GM04504 (cell line): ENCODE measurements around the gene LRRC37A.
"Not testable (repeated sequence)": the region's sequence is repeated elsewhere in the genome, so short reads cannot be mapped to it uniquely, and the experiment has no call there.

ENCODE experiments used
- DNase-seq: peaks from one replicate; pipeline ENCODE4 v3.0.0-alpha.2; 2012; ENCODE audit warnings: low read depth

The LRRC37A gene

GRCh38 chr17:46287587-46287986, 7.3 kb upstream of the LRRC37A start:
- DNase-seq: not testable (repeated sequence)

- DNase-seq: not testable (repeated sequence)
These were observed 3.9 kb upstream of the LRRC37A start for GRCh38 chr17:46290906-46291546.

DNA sequence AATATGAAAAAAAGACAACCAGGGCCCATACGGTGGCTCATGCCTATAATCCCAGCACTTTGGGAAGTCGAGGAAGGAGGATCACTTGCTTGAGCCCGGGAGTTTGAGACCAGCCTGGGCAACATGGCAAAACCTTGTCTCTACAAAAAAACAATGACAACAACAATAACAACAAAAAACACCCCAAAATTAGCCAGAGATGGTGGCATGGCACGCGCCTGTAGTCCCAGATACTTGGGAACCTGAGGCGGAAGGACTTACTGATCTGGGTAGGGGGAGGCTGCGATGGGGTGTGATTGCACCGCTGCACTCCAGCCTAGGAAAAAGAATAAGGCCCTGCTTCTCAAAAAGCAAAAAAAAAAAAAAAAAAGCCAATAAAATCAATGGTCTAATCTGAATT, 3.3 kb upstream of the LRRC37A start:
- not testable (repeated sequence) for DNase-seq

DNA sequence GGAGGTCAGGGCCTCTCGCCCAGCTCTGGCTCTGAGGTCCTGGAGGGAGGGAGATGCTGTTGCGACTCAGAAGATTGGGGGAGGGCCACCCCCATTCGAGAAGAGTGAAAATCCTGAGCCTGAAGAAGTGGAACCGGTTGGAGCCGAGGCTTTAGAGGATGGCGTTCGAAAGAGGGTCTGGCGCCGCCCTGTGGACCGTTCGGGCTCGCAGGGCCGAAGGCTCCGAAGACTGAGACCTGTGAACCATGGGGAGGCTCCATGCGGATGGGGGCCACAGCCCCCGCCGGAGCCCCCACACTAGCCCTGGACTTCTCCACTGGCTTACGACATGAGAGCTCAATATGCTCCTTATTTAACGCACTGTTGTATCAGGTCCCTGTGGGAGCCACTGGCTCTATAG, 46.3 kb downstream of the LRRC37A start:
- not testable (repeated sequence) for DNase-seq

DNA sequence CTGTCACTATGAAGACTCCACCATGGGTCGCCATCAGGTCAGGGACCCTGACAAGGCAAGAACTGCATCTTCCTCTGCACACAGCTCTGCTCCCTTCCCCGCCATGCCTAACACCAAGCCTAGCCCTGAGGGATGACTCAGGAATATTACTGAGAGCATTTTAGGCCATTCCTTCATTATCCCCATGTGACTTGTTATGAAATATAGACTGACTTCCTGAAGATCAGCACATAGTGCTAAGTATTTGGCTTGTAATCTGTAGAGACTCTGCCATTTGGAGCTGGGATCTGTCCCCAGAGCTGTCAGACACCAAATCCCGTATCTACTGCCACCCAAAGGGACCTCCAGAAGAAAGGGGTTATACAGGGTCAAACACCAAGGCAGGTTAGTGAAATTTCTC, 47.2 kb downstream of the LRRC37A start:
- DNase-seq: not testable (repeated sequence)

DNA sequence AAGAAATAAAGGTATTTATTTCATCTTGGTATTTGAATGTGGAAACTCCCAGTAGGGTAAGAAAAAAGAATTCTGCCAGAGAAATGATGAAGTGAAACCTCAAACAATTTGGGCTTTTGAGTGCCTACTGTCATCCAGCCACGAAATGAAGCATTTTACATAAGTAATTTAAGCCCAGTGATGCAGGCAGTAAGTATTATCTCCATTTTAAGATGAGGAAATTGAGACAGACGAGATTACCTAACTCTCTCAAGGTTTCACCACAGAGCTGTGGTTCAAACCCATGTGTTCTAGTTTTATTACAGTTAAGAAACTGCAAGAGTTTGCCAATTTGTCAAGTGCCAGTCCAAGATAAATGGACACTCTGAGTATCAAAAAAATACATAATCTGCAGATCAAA, 53.4 kb downstream of the LRRC37A start:
- not testable (repeated sequence) for DNase-seq

GRCh38 chr17:46349060-46349459, 54.1 kb downstream of the LRRC37A start:
- DNase-seq: not testable (repeated sequence)

DNA sequence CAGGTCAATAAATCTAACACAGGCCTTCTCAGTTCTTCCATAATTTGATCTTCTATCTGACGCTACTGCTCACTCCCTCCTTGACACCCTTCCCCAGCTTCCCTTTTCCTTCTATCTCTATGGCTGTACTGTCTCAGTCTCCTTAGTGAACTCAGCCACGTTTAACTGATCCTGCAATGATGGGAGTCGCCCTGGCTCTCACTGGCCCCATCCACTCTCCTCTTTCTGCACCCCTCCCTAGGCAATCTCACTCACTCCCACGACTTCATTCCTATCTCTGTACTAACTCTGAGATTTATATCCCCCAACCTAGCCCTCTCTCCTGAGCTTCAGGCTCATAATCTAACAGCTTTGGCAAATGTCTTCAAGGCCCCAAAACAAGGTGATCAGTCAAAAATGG, 58.9 kb downstream of the LRRC37A start:
- not testable (repeated sequence) for DNase-seq

DNA sequence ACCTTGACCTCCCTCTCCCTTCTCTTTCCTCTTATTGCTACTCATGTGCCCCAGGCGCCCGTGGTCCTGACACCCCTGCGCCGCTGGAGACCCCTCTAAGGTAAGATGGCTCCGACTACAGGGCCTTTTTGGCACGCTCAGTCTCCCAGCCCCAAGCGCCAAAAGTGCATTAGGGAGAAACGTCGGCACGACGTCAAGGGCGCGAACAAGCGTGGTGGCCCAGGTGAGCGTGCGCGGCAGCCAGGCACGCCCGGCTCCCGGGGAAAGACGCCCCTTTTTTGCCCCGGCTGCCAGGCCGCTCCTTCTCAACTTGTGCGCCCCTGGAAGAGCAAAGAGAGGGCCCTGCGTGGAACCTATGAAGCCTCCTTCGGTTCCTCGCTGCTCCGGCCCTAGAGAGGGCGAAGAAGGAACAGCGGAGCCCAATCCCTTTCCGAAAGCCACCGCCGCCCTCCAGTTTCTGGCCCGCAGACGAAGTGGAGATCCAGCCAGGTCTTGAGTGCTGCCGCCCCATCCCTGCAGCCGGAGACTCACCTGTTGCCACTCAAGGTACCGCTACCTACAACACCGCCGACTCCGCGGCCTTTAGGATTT, 66.3 kb downstream of the LRRC37A start:
- DNase-seq: not testable (repeated sequence)

DNA sequence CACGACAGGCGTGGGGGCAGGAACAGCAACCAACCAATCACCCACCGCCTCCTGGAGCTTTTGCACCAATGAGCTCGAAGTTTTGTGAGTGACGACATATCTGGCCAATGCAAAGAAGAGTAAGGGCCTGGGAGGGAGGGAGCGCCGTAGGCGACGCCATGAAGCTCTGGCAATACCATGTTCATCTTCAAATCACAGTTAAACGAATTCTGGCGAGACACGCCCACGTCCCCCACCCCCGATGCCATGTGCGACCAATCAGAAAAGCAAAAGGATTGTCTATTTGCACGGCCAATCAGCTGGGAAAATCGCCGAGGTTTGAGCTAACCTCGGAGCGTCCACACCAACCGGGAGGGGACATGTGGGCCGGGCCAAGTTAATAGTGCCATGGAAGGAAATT, 66.8 kb downstream of the LRRC37A start, which contains the start of gene ARL17B:
Gene ARL17B, minus strand, starts transcription at position 12 of the 400 bp plus-strand sequence. CDS start 3,369 bp downstream, outside the sequence.
- not testable (repeated sequence) for DNase-seq

- DNase-seq: not testable (repeated sequence)
These were observed 72.6 kb downstream of the LRRC37A start for GRCh38 chr17:46367520-46367919.

GRCh38 chr17:46372236-46373229, 77.6 kb downstream of the LRRC37A start:
- DNase-seq: not testable (repeated sequence)

GRCh38 chr17:46373418-46373817, 78.5 kb downstream of the LRRC37A start:
- not testable (repeated sequence) for DNase-seq

DNA sequence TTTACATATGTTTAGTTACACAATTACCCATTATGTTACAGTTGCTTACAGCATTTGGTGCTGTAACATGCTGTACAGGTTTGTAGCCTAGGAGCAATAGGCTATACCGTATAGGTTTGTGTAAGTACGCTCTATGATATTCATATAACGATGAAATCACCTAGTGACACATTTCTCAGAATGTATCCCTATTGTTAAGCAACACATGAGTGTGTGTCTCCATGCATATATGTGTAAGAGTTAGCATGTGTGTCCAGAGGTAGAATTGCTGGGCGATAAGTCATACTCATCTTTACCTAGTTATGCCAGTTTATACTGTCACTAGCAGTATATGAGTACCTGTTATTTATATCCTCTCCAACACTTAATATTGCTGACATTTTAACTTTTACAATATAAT, 88.2 kb downstream of the LRRC37A start:
- not testable (repeated sequence) for DNase-seq

- not testable (repeated sequence) for DNase-seq
These were observed 90.6 kb downstream of the LRRC37A start for GRCh38 chr17:46385491-46385890.
